ENCODE data around the gene PCNA.

DNA sequence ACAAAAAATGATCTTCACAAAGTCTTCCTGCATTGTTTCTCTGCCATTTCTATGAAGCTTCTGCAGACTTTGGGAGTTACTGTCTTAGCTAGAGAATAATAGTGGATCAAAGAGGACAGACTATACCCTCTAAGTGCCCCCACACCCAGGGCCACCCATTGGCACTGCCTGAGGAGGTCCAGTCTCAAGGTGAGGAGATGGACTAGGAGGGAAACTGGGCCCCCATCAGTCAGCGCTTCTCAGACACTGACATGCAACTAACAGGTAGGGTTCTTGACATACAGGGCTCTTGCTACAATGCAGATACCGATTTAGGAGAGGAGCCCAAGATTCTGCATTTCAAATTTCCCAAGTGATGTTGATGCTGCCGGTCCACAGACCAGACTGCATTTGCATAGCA lies 24.3 kb downstream of the PCNA start:
- TF ChIP-seq, protein P1, sequence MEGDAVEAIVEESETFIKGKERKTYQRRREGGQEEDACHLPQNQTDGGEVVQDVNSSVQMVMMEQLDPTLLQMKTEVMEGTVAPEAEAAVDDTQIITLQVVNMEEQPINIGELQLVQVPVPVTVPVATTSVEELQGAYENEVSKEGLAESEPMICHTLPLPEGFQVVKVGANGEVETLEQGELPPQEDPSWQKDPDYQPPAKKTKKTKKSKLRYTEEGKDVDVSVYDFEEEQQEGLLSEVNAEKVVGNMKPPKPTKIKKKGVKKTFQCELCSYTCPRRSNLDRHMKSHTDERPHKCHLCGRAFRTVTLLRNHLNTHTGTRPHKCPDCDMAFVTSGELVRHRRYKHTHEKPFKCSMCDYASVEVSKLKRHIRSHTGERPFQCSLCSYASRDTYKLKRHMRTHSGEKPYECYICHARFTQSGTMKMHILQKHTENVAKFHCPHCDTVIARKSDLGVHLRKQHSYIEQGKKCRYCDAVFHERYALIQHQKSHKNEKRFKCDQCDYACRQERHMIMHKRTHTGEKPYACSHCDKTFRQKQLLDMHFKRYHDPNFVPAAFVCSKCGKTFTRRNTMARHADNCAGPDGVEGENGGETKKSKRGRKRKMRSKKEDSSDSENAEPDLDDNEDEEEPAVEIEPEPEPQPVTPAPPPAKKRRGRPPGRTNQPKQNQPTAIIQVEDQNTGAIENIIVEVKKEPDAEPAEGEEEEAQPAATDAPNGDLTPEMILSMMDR (IDR thresholded peaks at IDR 0.05): no peak
- TF ChIP-seq POLR2A (IDR thresholded peaks at IDR 0.05): no peak

Measured in uterus (tissue), 2 donors.